Peyer's patch (tissue), 4 donors: Measurements from ENCODE around the gene ZGPAT. TPM values are rescaled to one million over a fixed set of nuclear protein-coding genes. Genes with fewer than 3 reads are reported as not detected.

ENCODE experiments used
- DNase-seq, 3 donors: peaks; one replicate each; pipeline ENCODE4 v3.0.0-alpha.2; 2017 to 2019
- H3K27ac ChIP-seq, 4 donors: fragments of 200-600 bp; sonication (generic); one replicate each; pipeline ENCODE4 v1.5.1; 2016 to 2019
- H3K27me3 ChIP-seq, 2 donors: fragments of 200-600 bp; sonication (generic); one replicate each; pipeline ENCODE4 v1.5.1; 2019
- H3K36me3 ChIP-seq, 3 donors: fragments of 200-600 bp; sonication (generic); one replicate each; pipeline ENCODE4 v1.5.1; 2016 to 2019
- H3K4me1 ChIP-seq, 4 donors: fragments of 200-600 bp; sonication (generic); one replicate each; pipeline ENCODE4 v1.5.1; 2016 to 2019
- H3K4me3 ChIP-seq, 4 donors: fragments of 200-600 bp; sonication (generic); 1 replicate in 3 of 4; 2 replicates in 1 of 4; pipeline ENCODE4 v1.5.1; 2016 to 2019; ENCODE audit warnings: mild to moderate bottlenecking in 1 of 4
- H3K9me3 ChIP-seq, 4 donors: fragments of 200-600 bp; sonication (generic); one replicate each; pipeline ENCODE4 v1.5.1; 2016 to 2019; ENCODE audit warnings: mild to moderate bottlenecking in 1 of 4
- POLR2A ChIP-seq, 2 donors: fragments of 450-650 bp; IDR thresholded peaks; one replicate each; pipeline ENCODE4 v1.5.1; 2017; ENCODE audit warnings: antibody characterized with exemption in 2 of 2, mild to moderate bottlenecking in 2 of 2, moderate library complexity in 2 of 2
- total RNA-seq, 4 donors: library from RNA; depleted of rRNA; stranded (reverse); fragments of >200 nt; gene quantifications; one replicate each; pipeline ENCODE4 v1.1.0, GENCODE V29; 2016
- TF ChIP-seq, protein P1 (sequence below), 6 experiments: fragments of 450-650 bp in 4 of 6; fragments of 200-600 bp in 2 of 6; sonication (generic) in 1 of 6; IDR thresholded peaks; one replicate each; pipeline ENCODE4 v1.5.1; 2017 to 2019; ENCODE audit warnings: antibody characterized with exemption in 6 of 6, mild to moderate bottlenecking in 3 of 6, moderate library complexity in 1 of 6

Gene ZGPAT
- total RNA-seq, 4 donors from 2014 or later, result 48.9 to 67.7 (median 54.7) TPM

DNA sequence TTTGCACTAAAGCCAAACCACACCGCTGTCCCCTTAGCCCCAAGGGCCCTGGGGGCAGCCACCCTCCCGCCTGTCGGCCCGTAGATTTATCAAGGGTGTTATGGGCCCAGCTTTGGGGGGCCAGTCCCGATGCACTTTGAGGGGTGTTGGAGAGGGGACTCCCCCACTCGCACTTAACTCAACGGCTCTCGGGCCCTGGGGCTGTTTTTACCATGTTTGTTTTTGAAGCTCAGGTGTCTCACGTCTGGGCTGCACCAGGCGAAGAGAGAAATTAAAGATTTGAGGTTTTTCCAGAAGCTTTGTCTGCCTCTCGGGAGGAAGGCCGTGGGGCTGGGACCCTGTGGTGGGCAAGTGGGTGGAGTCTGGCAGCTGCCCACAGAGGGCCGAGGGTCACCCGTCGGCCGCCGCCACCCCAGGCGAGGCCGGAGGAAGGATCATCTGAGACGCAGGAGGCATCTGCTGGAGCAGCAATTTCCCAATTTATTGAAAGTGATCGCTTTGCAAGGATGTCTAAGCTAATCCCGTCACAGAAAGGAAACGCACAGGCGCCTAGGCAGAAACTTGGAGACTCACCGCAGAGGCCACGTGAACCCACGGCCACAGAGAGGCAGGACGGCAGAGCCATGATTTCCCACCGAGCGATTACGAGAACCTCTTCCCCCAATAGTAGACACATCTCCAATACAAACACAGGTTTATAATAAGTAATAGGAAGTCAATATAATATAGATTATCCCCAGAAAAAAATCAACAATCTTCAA is 35.6 kb downstream of the ZGPAT start:
- no peak overlapping the region for H3K27ac ChIP-seq
- TF ChIP-seq, protein P1, sequence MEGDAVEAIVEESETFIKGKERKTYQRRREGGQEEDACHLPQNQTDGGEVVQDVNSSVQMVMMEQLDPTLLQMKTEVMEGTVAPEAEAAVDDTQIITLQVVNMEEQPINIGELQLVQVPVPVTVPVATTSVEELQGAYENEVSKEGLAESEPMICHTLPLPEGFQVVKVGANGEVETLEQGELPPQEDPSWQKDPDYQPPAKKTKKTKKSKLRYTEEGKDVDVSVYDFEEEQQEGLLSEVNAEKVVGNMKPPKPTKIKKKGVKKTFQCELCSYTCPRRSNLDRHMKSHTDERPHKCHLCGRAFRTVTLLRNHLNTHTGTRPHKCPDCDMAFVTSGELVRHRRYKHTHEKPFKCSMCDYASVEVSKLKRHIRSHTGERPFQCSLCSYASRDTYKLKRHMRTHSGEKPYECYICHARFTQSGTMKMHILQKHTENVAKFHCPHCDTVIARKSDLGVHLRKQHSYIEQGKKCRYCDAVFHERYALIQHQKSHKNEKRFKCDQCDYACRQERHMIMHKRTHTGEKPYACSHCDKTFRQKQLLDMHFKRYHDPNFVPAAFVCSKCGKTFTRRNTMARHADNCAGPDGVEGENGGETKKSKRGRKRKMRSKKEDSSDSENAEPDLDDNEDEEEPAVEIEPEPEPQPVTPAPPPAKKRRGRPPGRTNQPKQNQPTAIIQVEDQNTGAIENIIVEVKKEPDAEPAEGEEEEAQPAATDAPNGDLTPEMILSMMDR (IDR thresholded peaks at IDR 0.05), result no peak
- no peaks in the 10 kb centered on the region for H3K9me3 ChIP-seq
- no peak overlapping the region for H3K4me3 ChIP-seq
- H3K36me3 ChIP-seq, result peaks cover 0 to 22% (median 0%) of the 10 kb centered on the region in 3 donors
- DNase-seq, result no peak
- no peaks in the 10 kb centered on the region for H3K27me3 ChIP-seq
- peaks cover 0 to 25% (median 19%) of the 10 kb centered on the region in 4 donors for H3K4me1 ChIP-seq

DNA sequence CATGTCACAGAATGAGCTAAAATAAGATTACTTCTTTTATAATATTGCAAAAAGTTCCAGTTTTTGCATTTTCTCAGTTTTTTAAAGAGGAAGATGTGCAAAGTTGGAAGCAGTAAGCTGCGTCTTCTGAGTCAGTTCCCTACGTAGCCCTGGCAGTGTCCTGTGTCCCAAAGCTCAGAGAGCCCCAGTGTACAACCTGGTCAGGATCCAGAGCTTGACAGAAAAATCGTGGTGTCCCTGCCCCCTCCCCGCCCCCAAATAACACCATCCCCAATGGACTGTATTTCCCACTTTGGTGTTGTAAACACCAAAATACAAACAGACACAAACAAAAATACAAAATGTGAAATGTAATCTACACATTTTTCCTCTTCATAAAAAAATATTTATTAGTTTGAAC is 36.3 kb downstream of the ZGPAT start:
- H3K4me1 ChIP-seq, result peaks cover 0 to 17% (median 12%) of the 10 kb centered on the region in 4 donors
- H3K27me3 ChIP-seq, result no peaks in the 10 kb centered on the region
- H3K36me3 ChIP-seq, result peaks cover 0 to 22% (median 0%) of the 10 kb centered on the region in 3 donors
- DNase-seq, result no peak
- no peak for TF ChIP-seq POLR2A (IDR thresholded peaks at IDR 0.05)
- TF ChIP-seq, protein P1 (IDR thresholded peaks at IDR 0.05), result no peak
- H3K4me3 ChIP-seq, result no peak overlapping the region
- H3K9me3 ChIP-seq, result no peaks in the 10 kb centered on the region
- H3K27ac ChIP-seq, result no peak overlapping the region

DNA sequence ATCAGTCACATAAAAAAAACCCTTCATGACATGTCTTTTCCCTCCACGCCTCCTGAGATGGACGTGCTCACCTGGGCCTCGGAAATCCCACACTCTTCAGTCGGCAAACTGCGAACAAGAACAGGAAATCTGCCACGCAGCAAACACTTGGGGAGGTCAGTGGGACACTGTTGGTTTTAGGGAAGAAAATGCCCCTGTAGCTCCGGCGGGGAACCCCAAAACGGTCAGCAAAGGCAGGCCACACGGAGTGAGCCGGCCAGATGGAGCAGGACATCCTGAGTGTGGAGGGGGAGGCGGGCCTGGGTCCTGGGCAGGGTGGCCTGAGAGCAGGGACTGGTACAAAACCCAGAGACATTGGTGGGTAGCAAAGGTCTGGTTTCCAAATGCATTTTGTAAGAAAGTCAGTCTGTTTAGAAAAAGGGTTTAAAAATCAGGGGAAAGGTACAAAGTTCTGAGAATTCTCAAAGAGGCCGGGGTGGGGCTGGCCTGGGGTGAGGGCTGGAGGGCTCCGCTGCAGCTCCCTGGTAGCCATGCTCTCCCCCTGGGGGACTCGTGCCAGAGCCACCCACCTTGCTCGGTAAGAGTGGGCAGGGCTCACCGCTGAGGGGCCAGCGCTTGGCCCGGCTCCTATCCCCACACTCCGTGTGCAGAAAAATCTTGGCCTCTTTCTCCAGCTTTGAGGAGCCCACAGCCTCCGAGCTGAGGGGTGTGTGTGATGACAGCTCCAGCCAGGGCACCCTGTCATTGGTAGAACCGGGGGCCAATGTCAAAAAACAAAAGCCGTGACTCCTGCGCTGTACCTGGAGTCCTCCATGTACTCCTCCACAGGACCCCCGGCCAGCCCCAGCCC is 37.0 kb downstream of the ZGPAT start:
- Histone ChIP-seq H3K36me3 (peaks cover 0 to 22% (median 0%) of the 10 kb centered on the region in 3 donors), H3K4me3 (no peak overlapping the region), H3K27ac (no peak overlapping the region), H3K4me1 (peaks cover 0 to 16% (median 11%) of the 10 kb centered on the region in 4 donors), H3K9me3 (no peaks in the 10 kb centered on the region), H3K27me3 (no peaks in the 10 kb centered on the region)
- no peak for TF ChIP-seq POLR2A (IDR thresholded peaks at IDR 0.05)
- TF ChIP-seq, protein P1 (IDR thresholded peaks at IDR 0.05), result no peak
- DNase-seq, result no peak

GRCh38 chr20:63745424-63745805 is 37.6 kb downstream of the ZGPAT start:
- peaks cover 0 to 15% (median 10%) of the 10 kb centered on the region in 4 donors for H3K4me1 ChIP-seq
- H3K27ac ChIP-seq, result no peak overlapping the region
- TF ChIP-seq, protein P1 (IDR thresholded peaks at IDR 0.05), result no peak
- TF ChIP-seq POLR2A (IDR thresholded peaks at IDR 0.05), result no peak
- H3K27me3 ChIP-seq, result no peaks in the 10 kb centered on the region
- no peaks in the 10 kb centered on the region for H3K9me3 ChIP-seq
- H3K4me3 ChIP-seq, result no peak overlapping the region
- H3K36me3 ChIP-seq, result peaks cover 0 to 22% (median 0%) of the 10 kb centered on the region in 3 donors
- no peak for DNase-seq

DNA sequence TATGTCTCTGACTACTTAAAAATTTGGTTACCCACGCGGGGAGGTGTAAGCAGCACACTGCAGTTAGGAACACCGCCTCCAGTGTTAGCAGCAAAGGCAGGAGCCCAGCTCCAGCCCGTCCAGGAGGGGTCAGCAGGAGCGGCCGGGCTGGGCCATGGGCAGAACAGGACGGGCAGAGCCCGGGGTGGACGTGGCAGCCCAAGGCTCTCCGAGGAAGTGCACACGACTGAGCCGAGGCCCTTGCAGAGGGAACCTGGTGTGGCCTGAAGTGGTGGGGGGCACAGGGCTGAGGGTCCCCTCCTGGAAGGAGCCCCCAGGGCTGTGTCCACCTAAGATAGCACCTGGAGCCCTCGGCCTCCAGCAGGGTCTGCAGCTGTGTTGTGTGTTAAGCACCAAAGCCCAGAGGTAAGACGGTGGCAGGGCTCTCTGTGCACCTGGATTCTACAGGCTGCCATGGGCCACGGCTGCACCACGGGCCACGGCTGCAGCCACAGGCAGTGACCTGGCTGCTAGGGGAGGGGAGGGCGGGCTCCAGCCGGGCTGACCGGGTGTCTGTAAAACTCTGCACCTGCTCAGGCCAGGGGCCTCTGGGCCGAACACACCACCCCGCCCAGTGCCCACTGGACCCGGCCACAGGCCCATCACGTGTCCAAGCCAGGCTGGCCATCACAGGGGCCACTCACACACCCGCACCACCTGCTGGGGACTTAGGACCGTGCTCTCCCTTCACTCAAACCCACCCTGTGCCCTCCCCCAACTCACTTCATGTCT is 38.3 kb downstream of the ZGPAT start:
- Histone ChIP-seq H3K4me1 (peaks cover 0 to 8% (median 4%) of the 10 kb centered on the region in 4 donors), H3K4me3 (no peak overlapping the region), H3K9me3 (no peaks in the 10 kb centered on the region), H3K27me3 (no peaks in the 10 kb centered on the region), H3K27ac (no peak overlapping the region), H3K36me3 (peaks cover 0 to 22% (median 0%) of the 10 kb centered on the region in 3 donors)
- TF ChIP-seq, protein P1 (IDR thresholded peaks at IDR 0.05), result no peak
- TF ChIP-seq POLR2A (IDR thresholded peaks at IDR 0.05), result no peak
- DNase-seq, result no peak
